Spleen (tissue), 7 donors: Measurements from ENCODE around the gene ADORA2B.

Experiments
- CTCF ChIP-seq, 11 experiments: fragments of 200-600 bp in 7 of 11; fragments of 450-650 bp in 4 of 11; sonication (generic) in 4 of 11; IDR thresholded peaks in 8 of 11; conservative IDR thresholded peaks in 3 of 11; 1 replicate in 7 of 11; 2 replicates in 4 of 11; pipeline versions ENCODE4 v1.4.0 to v1.8.0; 2016 to 2021; ENCODE audit warnings: antibody characterized with exemption in 11 of 11, inconsistent platforms in 4 of 11, mild to moderate bottlenecking in 1 of 11
- POLR2A ChIP-seq, 3 donors: fragments of 450-650 bp; IDR thresholded peaks; one replicate each; pipeline ENCODE4 v1.5.1; 2017; ENCODE audit warnings: antibody characterized with exemption in 3 of 3, mild to moderate bottlenecking in 1 of 3
- POLR2AphosphoS5 ChIP-seq, 3 donors: sonication (generic); formaldehyde crosslinking; IDR thresholded peaks; one replicate each; pipeline ENCODE4 v1.5.1; 2017; ENCODE audit warnings: antibody characterized with exemption in 3 of 3
- donor health status: DM: no; HTN: no; CAD: no; lungs with moderate emphysema.
- donor health status: DM: no; HTN: no; CAD: no.
- donor health status: DM: no; HTN: no; CAD: no.

- TF ChIP-seq CTCF (IDR thresholded peaks at IDR 0.05 in 8 of 11, conservative IDR thresholded peaks at IDR 0.05 in 3 of 11) (no peak), POLR2A (IDR thresholded peaks at IDR 0.05) (no peak), POLR2AphosphoS5 (IDR thresholded peaks at IDR 0.05) (no peak)
Observed at GRCh38 chr17:15967706-15968399, 22.9 kb downstream of the ADORA2B start.
